Left colon (tissue), 2 donors: ENCODE results near the gene ITGBL1. TPM values are rescaled to one million over a fixed set of nuclear protein-coding genes. Genes with fewer than 3 reads are reported as not detected.

Source experiments
- ATAC-seq: fragments of 200-7000 bp; cut with Tn5 transposase; one replicate; pipeline ENCODE4 v1.9.1; 2020; ENCODE audit warnings: mild to moderate bottlenecking, moderate library complexity
- DNase-seq, 2 donors: peaks; one replicate each; pipeline ENCODE4 v3.0.0-alpha.2; 2020
- intact Hi-C, 2 donors: fragments of 100-400 bp; cut with DNase I in 1 of 2; cut with micrococcal nuclease in 1 of 2; formaldehyde crosslinking; loops; one replicate each; pipeline versions ENCODE4 v1.11.2 to v1.14.0; 2022; cut with DNase I, micrococcal nuclease
- total RNA-seq, 2 donors: library from RNA; stranded (reverse); fragmentation: NEBNext Ultra II Directional; extraction: Animal tissue kit (Norgen Biotek cat#: 25700); gene quantifications; one replicate each; pipeline ENCODE4 v1.2.1, GENCODE V29; 2021
- donor health status: DM: no; HTN: no; CAD: no.
- donor health status: DM: yes; HTN: yes; CAD: no.

Gene ITGBL1
- total RNA-seq, 2 donors from 2014 or later, result 0.18 to 0.84 TPM

DNA sequence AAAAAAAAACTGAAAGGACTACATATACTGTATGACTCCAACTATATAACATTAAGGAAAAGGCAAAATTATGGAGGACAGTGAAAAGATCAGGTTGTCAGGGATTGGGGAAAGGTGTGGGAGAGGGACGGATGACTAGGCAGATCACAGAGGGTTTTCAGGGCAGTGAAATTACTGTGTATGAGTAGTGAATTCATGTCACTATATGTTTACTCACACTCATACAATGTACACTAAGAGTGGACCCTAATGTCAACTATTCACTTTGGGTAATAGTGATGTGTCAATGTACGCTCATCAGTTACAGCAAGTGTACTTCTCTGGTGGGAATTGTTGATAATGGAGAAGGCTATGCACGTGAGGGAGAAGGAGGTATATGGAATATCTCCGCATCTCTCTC is 144.3 kb downstream of the ITGBL1 start:
- DNase-seq (no peak), ATAC-seq (no peak)
- intact Hi-C loops, result no loop called here

- intact Hi-C loops, result no loop called here
- DNase-seq (no peak), ATAC-seq (no peak)
Observed at GRCh38 chr13:101611491-101612475, 159.3 kb downstream of the ITGBL1 start.

DNA sequence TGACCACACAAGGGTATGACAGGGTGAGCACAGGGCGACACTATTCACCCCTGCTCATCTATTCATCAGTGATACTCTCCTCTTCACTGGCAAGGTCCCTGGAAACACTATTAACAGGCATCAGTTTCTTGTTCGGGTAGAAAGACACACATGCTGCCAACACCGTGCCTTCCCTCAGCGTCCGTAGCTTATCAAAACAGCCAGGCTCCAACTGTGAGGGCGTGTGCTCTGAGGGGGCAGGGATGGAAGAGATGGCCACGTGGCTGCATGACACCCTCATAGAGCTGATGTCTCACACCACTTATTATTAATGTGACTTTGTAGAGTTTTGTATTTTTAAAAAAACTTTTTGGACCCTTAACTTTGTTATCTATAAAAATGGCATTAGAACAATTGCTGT is 160.3 kb downstream of the ITGBL1 start:
- ATAC-seq (no peak), DNase-seq (no peak)
- intact Hi-C loops, result no loop called here

DNA sequence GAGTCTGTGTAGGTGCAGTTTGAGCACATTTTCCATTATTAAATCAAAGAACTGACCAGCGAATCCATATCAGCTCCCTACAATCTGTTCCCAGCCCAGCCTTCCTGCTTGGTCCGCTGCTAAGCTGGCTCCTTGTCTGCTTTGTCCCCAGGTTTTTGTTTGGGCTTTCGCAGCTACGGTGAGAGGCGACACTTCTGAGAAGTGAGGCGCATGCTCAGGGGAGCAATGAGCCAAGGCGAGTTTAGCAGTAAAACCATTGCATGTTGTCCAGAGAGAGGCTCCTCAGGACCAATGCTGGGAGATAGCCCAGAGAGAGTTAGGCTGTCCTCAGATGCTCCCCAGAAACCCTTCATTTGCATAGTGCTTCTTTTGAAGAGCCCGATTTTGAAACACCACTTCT is 162.0 kb downstream of the ITGBL1 start:
- DNase-seq (no peak), ATAC-seq (no peak)
- intact Hi-C loops, result no loop called here

DNA sequence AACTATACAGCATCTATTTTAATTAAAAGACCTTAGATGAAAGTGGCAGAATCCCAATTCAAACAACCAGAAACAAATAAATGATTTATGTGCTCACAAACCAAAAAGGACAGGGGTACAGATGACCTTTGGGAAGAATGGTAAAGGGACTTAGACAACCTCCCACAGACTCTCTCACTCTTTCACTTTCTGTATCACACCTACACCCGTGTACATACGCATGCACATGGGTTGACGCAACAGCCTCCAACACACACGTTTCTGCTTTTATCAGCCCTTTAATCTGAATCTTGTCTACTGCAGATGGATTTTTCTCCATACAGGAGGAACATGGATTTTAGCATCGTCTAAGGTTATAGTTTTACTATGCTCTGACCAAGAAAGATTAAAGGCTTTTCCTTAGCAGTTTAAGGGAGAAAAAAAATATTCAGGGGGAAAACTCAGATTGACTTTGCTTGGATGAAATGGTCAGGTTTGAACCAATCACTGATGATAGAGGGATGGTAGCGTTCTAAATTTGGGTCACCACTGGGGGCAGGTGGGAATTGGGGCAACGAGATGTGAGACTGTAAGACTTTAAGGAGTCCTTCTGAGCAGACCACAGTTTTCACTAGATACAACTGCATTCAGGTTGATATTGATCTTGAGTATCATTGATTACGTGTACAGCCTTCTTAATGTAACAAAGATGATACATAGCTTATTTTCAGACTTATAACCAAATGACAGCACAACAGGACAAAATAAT is 166.1 kb downstream of the ITGBL1 start:
- no peak for DNase-seq
- no peak for ATAC-seq
- intact Hi-C loops, result no loop called here

GRCh38 chr13:101621099-101621498 is 168.6 kb downstream of the ITGBL1 start:
- intact Hi-C loops, result no loop called here
- no peak for ATAC-seq
- no peak for DNase-seq

GRCh38 chr13:101623470-101624209 is 171.2 kb downstream of the ITGBL1 start:
- intact Hi-C loops, result no loop called here
- ATAC-seq, result peak; percentile 77

GRCh38 chr13:101624210-101624922 is 171.9 kb downstream of the ITGBL1 start:
- intact Hi-C loops, result no loop called here
- DNase-seq (peak in 1 of 2 donors; percentile 14), ATAC-seq (peak; percentile 83)

More at GRCh38 chr13:101623470-101624209, 171.2 kb downstream of the ITGBL1 start:
- no peak for DNase-seq

DNA sequence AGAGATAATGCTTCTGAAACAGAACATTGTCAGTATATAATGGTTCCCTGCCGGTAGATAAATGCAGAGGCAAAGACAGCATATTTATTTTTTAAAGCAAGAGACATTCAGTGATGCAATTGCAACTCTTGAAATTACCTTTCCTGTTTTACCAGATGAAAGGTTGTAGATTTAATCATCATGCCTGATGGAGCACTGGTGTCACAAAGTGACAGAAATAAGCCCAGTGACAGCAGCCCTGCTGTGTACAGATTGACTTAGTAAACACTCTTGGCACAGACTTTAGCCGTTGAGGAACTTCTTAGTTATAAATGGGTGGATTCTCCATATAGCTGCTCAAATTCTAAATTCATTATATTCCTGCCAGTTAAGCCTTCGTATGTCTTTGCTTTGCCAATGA is 172.5 kb downstream of the ITGBL1 start:
- peak; percentile 18 for ATAC-seq
- intact Hi-C loops, result no loop called here
- no peak for DNase-seq

- ATAC-seq, result no peak
- intact Hi-C loops, result no loop called here
- no peak for DNase-seq
Observed at GRCh38 chr13:101626925-101627555, 174.6 kb downstream of the ITGBL1 start.

GRCh38 chr13:101627556-101627943 is 175.1 kb downstream of the ITGBL1 start:
- intact Hi-C loops, result no loop called here
- DNase-seq (no peak), ATAC-seq (peak; percentile 69)

- DNase-seq (no peak), ATAC-seq (no peak)
- intact Hi-C loops, result no loop called here
Observed at GRCh38 chr13:101628900-101629299, 176.4 kb downstream of the ITGBL1 start.

- intact Hi-C loops, result no loop called here
- DNase-seq, result no peak
- no peak for ATAC-seq
Observed at GRCh38 chr13:101631395-101631794, 178.9 kb downstream of the ITGBL1 start.

DNA sequence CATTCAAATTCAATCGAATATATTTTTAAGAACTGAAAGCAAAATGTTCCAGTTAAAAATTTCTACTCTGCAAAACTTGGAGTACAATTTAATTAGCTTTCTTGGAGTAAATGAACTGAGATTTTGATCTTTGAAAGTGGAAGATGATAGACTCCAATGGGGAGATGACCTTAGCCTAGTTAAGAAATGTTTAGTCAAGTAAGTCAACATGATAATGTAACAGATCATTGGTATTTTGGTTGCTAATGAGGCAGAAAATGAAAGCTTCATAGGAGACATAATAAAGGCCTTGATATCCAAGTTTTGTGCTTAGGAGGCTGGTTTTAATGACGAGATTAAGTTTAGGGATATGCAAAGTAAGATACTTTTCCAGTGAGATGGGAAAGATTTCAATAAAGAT is 181.7 kb downstream of the ITGBL1 start:
- ATAC-seq, result no peak
- intact Hi-C loops, result no loop called here
- DNase-seq, result no peak

DNA sequence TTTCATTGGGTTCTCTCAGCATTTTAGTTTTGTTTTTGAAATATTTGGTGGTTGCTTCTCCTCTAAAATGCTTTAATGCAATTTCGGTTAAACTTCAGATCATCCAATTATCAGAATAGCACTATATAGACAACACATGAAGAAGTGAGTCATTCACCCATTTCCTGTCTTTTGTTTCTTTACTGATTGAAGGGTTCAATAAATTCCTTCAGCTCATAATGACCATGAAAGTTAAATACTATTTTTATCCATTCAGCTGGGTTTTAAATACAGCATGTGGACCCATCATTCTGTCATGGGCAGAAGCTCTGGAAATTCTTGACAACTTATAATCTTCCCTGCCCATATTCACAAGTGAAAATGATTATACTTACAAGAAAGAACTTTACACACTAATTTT is 187.2 kb downstream of the ITGBL1 start:
- no peak for ATAC-seq
- intact Hi-C loops, result no loop called here
- no peak for DNase-seq

GRCh38 chr13:101640788-101641400 is 188.4 kb downstream of the ITGBL1 start:
- DNase-seq (no peak), ATAC-seq (no peak)
- intact Hi-C loops, result no loop called here

DNA sequence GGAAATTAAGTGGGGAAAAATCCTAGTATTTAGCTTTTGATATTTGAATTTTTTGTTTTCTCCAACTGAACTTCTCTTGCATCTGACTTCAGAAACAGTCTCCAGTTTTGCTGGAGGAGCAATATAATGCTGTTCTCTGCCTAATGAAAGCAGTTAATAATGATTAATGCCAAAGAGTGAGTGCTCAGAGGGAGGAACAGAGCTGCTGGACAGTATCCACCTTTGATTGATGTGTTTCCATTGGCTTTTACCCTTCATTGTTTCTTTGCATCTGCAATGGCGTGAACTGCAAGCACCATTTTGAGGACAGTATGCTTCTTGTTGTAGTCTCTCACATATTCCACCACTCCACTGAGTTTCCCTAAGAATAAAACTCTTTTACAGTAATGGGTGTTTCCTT is 193.4 kb downstream of the ITGBL1 start:
- ATAC-seq (no peak), DNase-seq (no peak)
- intact Hi-C loops, result no loop called here

DNA sequence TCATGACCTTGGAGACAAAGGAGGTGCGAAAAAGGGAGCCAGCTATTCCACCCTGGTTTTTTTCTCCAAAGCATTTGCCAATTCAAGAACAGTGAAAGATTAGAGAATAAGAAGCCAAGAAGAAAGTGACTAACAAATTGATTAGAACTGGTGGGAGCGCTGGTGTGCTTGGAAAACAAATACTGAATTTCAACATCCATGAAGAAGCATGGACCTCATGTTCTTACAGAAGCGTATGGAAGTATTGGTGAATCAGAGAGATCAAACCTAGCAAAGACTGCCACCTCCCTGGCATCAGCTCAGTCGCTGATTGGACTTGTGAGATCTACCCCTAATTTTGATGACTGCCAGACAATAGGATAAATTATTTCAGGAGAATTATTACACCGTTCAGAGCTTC is 195.3 kb downstream of the ITGBL1 start:
- intact Hi-C loops, result no loop called here
- no peak for DNase-seq
- no peak for ATAC-seq
